Measurements from ENCODE around the gene TBL1X. TPM values are rescaled to one million over a fixed set of nuclear protein-coding genes. Genes with fewer than 3 reads are reported as not detected.

Gene TBL1X
- total and polyA plus RNA-seq, 2 of the 8 experiments (the other 6 are each of a cell fraction or from before 2014, with no cell fraction given), result 13.3 to 25.6 TPM

DNA sequence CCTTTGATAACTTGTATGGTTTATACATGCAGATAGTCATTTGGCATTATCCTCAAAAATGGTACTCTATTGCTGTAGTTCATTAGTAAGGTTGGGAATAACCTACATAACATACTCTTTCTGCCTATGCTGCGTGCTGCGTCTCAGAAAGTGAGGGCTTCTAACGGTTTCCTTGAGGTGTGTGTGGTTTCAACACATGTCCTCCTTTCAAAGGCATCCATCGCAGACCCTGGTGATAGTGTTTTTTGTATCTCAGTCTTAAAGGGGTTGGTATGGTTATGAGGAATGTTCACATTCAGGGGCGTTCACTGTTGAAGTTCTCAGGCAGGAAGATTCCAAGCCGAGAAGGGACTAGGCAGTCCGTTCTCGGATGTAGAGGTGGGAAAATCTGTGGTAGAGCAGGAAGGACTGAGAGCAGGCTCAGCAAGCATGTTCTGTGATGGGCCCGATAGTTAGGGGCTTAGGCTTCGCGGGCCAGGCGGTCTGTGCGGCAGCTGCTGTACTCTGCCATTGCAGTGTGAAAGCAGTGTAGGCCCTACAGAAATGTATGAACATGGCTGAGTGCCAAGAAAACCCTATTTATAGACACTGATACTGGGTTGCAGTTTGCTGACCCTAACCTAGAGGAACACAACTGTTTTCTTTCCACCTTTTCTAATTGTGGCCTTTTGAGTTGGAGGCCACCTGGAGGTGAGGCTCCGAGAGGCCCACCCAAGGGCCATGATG lies 177.6 kb downstream of the TBL1X start (continued):
- TF ChIP-seq, protein P1, sequence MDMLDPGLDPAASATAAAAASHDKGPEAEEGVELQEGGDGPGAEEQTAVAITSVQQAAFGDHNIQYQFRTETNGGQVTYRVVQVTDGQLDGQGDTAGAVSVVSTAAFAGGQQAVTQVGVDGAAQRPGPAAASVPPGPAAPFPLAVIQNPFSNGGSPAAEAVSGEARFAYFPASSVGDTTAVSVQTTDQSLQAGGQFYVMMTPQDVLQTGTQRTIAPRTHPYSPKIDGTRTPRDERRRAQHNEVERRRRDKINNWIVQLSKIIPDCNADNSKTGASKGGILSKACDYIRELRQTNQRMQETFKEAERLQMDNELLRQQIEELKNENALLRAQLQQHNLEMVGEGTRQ (IDR thresholded peaks at IDR 0.05; ENCODE audit: low read length), result no peak
- no peak for TF ChIP-seq KDM4A (IDR thresholded peaks at IDR 0.05; ENCODE audit: low read depth, low read length, severe bottlenecking)
- TF ChIP-seq BCL11A (IDR thresholded peaks at IDR 0.05; ENCODE audit: low read depth in 2 of 2, low read length in 2 of 2), result no peak
- no peak for TF ChIP-seq SRF (IDR thresholded peaks at IDR 0.05; ENCODE audit: low read depth, low read length)

Measured in H1 (cell line).